Stimulated activated CD8-positive, alpha-beta memory T cell treated with anti-CD3 and anti-CD28 coated beads, Interleukin-12 subunit alpha, Interleukin-12 subunit beta, amount 100 ng/mL, for 4 hours (primary cell): ENCODE results near the gene C22orf42.
"Not testable (repeated sequence)": the region's sequence is repeated elsewhere in the genome, so short reads cannot be mapped to it uniquely, and the experiment has no call there.

Source experiments
- DNase-seq: peaks from one replicate; pipeline ENCODE4 v3.0.0-alpha.2; 2020; ENCODE audit warnings: low read depth

C22orf42 gene, protein sequence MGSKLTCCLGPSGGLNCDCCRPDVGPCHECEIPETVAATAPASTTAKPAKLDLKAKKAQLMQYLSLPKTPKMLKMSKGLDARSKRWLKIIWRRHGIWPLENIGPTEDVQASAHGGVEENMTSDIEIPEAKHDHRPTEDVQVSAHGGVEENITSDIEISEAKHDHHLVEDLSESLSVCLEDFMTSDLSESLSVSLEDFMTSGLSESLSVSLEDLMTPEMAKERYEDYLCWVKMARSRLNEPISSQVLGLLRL

DNA sequence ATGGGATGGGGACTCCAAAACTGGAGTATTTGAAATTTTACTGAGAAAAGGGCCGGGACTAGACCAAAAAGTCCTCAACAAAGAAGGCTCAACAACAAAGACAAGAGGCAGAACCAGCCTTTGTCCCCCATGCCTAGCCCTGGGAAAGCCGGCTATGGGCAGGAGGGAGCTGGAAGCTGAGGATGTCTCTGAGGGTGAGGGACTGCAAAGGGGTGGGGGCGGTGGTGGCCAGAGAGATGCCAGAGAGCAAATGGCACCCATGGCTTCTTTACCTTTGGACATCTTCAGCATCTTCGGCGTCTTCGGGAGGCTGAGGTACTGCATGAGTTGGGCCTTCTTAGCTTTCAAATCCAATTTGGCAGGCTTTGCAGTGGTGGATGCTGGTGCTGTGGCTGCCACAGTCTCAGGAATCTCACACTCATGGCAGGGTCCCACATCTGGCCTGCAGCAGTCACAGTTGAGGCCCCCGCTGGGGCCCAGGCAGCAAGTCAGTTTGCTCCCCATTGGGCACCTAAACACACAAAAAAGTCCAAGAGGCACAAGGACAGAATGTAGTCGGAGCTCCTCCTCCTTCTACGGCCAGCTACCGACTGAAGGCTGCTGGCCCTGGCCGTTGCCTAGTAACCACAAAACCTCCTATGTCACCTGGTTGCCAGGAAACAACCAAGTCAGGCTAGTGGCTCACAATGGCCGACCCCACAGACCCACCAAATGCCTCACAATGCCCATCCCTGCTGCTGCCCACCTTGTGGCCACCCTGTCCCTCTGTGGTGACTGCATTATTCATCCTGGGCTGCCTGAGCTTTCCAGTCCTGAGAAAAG lies at the start of gene C22orf42:
TSS of gene C22orf42 (minus strand) at position 592 of the 822 bp plus-strand sequence. CDS start at position 504, 88 bp downstream.
- no peak for DNase-seq

DNA sequence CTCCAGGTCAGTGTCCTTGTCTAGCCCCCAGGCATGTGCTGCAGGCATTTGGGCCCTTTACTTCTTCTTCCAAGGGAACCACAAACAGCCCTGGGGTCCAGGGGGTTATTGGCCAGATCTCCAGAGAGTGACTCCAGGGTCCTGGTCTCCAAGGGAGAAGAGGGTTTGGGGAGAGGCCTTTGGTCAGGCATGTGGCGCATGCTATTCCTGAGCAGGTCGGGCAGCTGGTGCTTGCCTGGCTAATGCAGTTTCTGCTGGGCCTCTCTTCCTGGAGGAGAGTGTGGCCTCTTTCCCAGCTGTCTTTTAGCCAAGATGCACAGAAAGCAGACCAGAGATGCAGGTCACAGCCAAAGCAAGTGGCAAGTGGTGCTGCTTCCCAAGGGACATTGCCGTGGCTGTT lies 49.6 kb upstream of the C22orf42 start:
- DNase-seq, result no peak

DNA sequence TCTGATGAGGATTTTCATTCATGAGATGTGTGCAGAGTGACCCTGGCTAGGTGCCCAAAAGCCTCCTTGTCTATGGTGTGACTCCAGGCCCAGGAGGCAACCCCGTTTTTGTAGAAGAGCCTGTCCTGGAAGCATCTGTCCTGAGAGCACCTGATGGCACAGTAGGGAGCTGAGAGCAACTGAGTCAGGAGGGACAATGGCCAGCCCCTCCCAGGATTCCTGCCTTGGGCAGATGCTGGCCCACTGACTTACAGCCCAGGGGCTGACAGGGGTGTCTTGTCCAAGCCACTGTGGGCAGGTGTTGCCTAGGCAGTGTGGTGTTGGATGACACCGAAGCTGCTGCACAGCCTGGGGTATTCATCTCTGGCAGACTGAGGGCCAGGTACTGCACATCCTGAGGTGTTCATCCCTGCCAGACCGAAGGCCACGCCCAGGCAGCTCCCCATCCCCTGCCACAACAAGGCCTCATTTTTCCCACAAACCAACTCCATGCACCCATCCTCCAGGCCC lies 48.9 kb upstream of the C22orf42 start:
- DNase-seq, result no peak

DNA sequence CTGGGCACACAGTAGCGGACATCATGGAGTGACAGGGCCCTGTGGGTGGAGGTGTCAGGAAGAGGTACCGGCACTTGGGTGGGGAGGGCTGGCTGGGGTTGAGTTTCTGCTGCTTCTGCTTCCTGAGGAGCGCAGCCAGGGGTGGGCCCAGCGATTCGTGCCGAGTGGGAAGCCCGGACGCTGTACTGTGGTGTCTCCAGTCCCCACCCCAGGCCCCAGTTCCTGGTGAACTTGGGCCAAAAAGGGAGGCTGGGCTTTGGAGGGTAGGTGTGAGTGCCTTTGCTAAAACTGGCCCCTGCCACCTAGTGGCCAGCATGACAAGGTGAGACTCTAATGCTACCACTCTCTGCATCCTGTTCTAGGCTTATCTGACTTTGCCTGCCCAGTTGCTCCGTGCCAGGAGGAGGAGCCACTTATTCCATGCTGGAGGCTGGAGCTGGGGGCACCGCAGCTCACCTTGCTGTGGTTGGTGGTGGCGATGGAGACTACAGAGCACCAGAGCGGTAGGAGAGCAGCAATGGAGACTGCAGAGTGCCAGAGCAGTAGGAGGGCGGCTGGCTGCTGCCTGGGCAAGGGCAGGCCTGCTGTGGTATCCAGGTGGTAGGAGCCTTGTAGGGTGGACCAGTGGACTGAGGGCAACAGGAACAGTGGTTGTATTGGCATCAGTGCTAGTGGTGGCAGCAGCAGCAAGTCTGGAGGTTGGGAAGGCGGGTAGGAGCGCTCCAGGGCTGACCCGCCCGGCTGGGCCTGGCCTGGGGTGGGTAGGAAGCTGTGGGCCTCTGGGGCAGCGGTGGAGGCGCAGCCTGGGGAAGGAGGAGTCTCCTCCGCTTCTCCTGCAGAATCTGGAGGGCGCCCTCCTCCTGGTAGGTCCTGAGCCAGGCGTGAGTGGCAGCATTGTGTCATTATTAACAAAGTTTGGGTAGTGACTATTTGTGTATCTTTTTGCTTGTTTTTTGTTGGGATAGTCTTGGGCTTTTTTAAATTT lies 48.0 kb upstream of the C22orf42 start:
- no peak for DNase-seq

DNA sequence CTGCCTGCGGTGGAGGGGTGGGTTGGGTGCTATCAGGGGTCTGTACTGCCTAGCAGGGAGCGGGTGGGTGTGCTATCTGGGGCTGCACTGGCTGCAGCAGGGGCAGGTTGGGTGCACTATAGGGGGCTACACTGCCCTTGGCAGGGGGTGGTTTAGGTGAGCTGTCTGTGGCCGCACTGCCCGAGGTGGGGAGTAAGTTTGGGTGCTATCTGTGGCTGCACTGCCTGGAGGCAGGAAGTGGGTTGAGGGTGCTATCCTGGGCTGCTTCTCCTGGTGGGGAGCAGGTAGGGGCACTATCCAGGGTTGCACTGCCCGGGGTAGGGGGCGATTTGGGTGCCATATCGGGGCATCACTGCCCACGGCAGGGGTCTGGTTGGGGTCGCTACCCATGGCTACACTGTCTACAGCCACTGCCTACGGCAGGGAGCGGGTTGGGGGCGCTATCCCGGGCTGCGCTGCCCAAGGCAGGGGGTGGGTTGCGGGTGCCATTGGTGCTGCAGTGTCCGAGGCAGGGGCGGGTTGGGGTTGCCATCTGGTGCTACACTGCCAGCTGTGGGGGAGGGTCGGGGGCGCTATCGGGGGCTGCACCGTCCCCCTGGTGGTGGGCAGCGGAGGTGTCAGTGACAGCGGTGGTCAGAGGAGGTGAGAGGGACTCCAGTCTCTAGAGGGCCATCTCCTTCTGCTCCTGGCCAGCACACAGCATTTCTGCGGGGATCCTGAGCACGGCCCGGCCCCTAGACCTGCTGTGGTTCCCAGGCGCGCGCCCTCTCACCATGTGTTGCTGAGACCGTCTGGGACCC lies 47.1 kb upstream of the C22orf42 start:
- no peak for DNase-seq

DNA sequence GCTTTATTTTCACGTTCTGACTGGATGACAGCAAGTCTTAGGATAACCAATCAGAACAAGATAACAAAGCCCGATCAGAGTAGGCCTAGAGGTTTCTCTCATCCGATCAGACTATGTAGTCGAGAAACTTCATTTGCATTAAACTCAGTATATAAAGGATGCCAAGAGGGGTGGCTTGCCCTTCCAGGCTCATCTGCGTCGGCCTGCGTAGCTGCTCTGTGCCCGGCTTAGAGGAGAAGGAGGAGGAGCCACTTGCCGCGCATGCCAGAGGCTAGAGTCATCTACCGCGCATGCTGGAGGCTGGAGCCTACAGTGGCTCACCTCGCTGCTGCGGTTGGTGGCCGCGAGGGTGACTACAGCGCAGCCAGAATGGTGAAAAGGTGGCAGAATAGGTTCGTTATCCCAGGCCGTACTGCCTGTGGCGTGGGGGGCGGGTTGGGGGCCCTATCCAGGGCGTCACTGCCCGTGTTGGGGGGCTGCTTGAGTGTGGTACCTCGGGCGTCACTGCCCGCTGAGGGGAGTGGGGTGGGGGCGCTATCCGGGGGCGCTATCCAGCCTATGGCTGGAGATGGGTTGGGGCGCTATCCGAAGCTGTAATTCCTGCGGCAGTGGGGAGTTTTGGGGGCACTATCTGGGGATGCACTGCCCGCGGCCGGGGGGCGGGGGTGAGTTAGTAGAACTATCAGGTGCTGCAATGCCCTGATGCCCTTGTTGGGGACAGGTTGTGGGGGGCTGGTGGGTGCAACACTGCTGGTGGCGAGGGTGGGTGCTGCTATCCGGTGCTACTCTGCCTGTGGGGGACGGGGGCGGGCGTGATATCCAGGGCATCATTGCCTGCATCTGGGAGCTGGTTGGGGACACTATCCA lies 46.0 kb upstream of the C22orf42 start, which contains the start of gene RFPL2:
TSS of gene RFPL2 (minus strand) at position 218 of the 867 bp plus-strand sequence. CDS start 2,622 bp downstream, outside the sequence.
- DNase-seq, result no peak

DNA sequence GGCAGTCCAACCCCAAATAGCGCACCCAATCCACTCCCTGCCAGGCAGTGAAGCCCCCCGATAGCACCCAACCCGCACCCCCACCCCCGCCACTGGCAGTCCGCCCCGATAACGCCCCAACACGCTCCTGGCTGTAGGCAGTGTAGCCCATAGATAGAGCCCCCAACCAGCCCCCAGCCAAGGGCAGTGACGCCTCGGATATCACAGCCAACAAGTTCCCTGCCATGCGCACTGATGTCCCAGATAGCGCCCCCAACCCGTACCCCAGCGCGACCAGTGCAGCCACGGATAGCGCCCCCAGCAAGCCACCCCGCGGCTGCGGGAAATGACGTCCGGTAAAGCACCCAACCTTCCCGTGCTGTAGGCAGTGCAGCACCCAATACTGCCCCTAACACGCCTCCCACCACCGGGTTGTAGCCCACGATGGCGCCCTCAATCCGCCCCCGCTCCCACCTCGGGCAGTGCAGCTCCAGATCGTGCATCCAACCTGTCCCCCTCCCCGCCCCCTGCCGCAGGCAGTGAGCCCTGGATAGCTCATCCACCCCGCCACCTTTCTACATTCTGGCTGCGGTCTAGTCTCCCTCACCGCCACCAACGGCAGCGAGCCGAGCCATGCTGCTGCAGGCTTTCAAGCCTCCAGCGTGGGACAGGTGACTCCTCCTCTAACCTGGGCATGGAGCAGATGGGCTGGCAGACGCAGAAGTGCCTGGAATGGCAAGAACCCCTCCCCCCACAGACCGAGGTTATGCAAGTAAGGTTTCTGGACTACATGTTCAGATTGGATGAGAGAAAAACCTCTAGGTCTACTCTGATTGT lies 45.1 kb upstream of the C22orf42 start:
- no peak for DNase-seq

DNA sequence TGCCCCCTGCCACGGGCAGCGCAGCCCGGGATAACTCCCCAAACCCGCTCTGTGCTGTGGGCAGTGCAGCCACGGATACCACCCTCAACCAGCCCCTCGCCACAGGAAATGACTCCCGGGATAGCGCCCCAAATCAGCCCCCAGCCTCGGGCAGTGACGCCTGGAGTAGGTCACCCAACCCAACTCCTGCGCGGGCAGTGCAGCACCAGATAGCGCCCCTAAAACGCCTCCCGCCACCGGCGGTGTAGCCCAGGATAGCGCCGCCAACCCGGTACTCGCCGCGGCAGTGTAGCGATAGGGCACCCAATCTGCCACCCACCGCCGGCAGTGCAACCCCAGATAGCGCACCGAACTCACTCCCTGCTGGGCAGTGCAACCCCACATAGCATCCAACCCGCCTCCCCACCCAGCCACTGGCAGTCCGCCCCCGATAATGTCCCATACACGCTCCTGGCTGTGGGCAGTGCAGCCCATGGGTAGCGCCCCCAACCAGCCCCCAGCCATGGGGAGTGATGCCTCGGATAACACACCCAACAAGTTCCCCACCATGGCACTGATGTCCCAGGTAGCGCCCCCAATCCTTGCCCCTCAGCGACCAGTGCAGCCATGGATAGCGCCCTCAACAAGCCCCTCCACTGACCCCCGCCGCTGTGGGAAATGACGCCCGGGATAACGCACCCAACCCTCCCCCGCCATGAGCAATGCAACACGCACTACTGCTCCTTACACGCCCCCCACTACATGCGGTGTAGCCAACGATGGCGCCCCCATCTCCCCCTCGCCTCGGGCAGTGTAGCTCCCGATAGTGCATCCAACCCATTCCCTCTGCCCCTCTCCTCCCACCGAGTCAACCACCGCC lies 44.3 kb upstream of the C22orf42 start:
- no peak for DNase-seq

DNA sequence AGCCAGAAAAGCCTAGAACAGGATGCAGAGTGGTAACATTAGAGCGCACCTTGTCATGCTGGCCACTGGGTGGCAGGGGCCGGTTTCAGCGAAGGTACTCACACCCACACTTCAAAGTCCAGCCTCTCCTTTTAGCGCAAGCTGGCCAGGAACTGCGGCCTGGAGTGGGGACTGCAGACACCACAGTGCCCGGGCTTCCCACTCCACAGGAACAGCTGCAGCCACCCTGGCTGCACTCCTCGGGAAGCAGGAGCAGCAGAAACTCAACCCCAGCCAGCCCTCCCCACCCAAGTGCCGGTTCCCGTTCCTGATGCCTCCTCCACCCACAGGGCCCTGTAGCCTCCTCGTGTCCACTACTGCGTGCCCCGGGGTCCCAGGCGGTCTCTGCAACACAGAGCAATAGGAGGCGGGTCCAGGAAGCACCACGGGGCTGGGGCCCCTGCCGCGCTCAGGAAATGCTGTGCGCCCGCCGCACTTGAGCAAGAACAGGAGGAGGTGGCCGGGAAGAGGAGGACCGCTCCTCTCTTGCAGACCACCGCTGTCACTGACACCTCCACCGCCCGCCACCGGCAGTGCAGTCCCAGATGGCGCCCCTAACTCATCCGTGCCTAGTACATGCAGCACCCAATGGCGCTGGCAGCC lies 43.6 kb upstream of the C22orf42 start:
- DNase-seq, result no peak

DNA sequence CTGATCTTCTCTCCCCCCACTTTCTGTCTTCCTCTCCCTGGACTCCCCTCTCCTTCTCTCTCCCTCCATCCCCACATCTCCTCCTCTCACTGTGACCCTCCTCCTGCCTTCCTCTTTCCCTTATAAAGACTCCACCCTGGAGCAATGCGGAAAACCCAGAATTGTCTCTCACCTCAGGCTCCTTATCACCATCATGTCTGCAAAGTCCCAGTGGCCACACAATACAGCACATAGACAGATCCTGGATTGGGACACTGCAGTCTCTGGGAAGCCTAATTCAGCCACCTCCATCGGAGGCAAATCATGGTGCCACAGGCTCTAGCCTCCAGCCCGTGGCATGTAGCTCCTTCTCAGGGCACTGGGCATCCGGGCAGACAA lies 43.0 kb upstream of the C22orf42 start:
- no peak for DNase-seq

DNA sequence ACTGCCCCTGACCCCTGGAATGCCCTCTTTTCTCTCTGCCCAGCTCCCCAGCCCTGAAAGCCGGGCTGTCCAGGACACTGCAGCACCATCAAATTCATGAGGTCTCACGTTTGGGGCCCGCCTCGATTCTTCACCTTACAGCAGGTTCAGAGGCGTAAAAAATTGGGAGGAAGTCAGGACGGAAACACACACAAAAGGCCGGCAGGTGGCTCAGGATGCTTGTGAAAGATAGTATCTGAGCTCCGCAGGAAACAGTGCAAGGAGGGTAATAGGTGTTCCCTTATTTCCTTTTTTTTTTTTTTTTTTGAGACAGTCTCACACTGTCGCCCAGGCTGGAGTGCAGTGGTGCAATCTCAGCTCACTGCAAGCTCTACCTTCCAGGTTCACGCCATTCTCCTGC lies 41.6 kb upstream of the C22orf42 start:
- DNase-seq, result no peak

DNA sequence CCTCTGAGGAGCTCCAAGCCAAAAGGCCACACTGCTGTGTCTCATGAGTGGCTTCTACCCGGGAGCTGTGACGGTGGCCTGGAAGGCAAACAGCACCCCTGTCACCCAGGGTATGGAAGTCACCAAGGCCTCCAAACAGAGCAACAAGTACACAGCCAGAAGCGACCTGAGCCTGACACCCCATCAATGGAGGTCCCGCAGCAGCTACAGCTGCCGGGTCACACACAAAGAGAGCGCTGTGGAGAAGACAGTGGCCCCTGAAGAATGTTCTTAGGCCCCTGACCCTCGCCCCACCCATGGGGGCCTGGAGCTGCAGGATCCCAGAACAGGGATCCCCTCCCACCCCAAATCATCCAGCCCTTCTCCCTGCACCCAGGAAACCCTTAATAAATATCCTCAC lies 40.9 kb upstream of the C22orf42 start:
- DNase-seq, result no peak

DNA sequence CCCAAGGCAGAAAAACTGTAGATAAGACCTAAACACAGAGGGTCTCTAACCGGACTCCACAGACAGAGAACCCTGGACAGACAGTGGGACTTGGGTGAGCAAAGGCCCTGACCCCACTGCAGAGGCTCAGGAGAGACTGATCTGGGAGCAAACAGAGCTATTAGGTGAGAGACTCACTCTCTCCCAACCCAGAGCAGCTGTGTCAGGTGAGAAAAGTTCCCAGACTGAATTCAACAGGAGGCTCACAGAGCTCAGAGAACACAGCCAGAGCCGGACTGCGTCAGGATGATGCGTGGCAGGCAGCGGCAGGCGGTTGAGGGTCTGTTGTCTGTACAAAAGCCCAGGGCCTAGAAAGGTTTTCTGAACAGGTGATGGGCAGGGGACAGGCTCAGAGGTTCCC lies 40.2 kb upstream of the C22orf42 start:
- DNase-seq, result no peak

DNA sequence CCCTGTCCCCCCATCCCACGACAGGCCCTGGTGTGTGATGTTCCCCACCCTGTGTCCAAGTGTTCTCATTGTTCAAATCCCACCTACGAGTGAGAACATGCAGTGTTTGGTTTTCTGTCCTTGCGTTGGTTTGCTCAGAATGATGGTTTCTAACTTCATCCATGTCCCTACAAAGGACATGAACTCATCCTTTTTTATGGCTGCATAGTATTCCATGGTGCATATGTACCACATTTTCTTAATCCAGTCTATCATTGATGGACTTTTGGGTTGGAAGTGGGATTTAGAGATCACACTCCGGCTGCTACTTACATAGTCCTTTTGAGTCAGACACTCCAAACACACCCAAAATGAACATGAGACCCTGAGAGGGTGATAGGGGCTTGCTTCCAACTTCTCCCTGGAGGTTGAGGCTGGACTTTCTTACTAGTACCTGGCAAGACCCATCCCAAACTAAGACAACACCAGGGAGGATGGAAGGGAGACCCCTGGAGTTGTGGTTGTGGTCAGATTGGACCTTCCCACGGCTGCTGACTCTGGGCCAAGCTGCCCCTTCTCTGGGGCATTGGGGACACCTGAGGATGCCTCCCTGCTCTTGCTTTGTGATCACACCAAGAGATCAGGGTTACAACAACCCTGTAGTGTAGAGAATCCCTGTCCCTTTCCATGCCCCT lies 38.6 kb upstream of the C22orf42 start:
- not testable (repeated sequence) for DNase-seq

DNA sequence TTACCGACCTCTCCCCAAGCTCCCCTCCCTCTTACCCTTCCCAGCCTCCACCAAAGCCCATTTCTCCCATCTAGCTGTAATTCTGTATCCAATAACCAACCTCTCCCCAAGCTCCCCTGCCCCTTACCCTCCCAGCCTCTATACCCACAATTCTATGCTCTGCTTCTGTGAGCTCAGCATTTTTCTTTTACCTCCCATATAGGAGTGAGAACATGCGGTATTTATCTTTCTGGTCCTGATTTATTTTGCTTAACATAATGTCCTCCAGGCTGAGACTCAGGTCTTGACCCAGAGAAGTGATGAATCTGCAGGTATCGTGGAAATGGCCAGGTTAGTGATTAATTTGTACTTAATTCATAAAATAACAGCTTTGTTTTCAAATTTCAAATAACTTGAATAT lies 36.8 kb upstream of the C22orf42 start:
- DNase-seq, result not testable (repeated sequence)

DNA sequence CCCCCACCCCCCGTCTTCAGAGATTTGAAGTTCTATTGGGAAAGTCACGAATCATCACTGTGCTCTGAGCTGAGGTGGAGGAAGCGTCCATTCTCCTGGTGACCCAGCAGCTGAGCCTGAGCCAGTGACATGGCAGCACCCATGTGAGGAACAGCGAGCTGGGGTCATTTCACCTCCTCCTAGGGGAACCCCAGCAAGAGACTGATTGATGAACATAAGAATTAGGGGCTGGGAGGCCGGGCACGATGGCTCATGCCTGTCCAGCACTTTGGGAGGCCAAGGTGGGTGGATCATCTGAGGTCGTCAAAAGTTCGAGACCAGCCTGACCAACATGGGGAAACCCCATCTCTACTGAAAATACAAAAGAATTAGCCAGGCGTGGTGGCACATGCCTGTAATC lies 34.2 kb upstream of the C22orf42 start:
- not testable (repeated sequence) for DNase-seq

DNA sequence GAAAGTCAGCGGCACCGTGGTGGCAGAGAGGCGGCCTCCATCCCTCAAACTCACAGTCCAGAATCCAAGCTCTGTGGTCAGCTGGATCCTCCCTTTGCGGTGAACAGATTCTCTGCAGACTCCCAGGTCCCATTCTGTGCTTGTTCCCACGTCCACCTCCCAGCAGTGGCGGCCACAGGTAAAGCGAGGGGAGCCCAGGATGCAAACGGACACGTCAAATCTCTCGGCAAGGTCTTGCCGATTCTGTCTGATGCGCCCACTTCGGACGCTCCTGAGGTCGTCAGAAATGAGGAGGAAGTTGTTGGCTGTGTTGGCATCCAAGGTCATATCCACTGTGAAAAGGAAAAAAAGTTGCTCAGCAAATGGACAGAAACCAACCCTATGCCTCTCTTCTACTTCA lies 31.9 kb upstream of the C22orf42 start:
- DNase-seq, result not testable (repeated sequence)
